Uterus (tissue), 4 donors: ENCODE data around the gene KIF26A. TPM values are rescaled to one million over a fixed set of nuclear protein-coding genes. Genes with fewer than 3 reads are reported as not detected.

Experiments
- DNase-seq, 2 donors: peaks; one replicate each; pipeline ENCODE4 v3.0.0-alpha.2; 2019 to 2020
- H3K27ac ChIP-seq, 2 donors: fragments of 200-600 bp; sonication (generic); 1 replicate in 1 of 2; 2 replicates in 1 of 2; pipeline ENCODE4 v1.5.1; 2016 to 2018
- H3K27me3 ChIP-seq, 2 donors: fragments of 200-600 bp; sonication (generic); one replicate each; pipeline ENCODE4 v1.5.1; 2018 to 2019; ENCODE audit warnings: control low read depth in 1 of 2
- H3K36me3 ChIP-seq, 2 donors: fragments of 200-600 bp; sonication (generic); one replicate each; pipeline ENCODE4 v1.5.1; 2019; ENCODE audit warnings: control low read depth in 1 of 2
- H3K4me1 ChIP-seq, 2 donors: fragments of 200-600 bp; sonication (generic); one replicate each; pipeline ENCODE4 v1.5.1; 2018 to 2019; ENCODE audit warnings: control low read depth in 1 of 2
- H3K4me3 ChIP-seq, 2 donors: fragments of 200-600 bp; sonication (generic); 1 replicate in 1 of 2; 2 replicates in 1 of 2; pipeline ENCODE4 v1.5.1; 2018 to 2019; ENCODE audit warnings: mild to moderate bottlenecking in 1 of 2
- H3K9me3 ChIP-seq, 2 donors: fragments of 200-600 bp; sonication (generic); one replicate each; pipeline ENCODE4 v1.5.1; 2019; ENCODE audit warnings: control low read depth in 1 of 2
- CTCF ChIP-seq, 4 experiments: fragments of 200-600 bp in 2 of 4; fragments of 450-650 bp in 2 of 4; sonication (generic) in 2 of 4; IDR thresholded peaks; one replicate each; pipeline ENCODE4 v1.5.1; 2016 to 2019; ENCODE audit warnings: antibody characterized with exemption in 4 of 4, mild to moderate bottlenecking in 2 of 4, moderate library complexity in 1 of 4
- POLR2A ChIP-seq, 2 donors: fragments of 450-650 bp; IDR thresholded peaks; one replicate each; pipeline ENCODE4 v1.6.1; 2016; ENCODE audit warnings: antibody characterized with exemption in 2 of 2, mild to moderate bottlenecking in 1 of 2, moderate library complexity in 1 of 2
- intact Hi-C: fragments of 100-400 bp; cut with DNase I; formaldehyde crosslinking; loops from one replicate; pipeline ENCODE4 v1.15.1; 2023; ENCODE audit warnings: low total_unique reads
- total RNA-seq, 4 donors: library from RNA; depleted of rRNA in 3 of 4; stranded (reverse); fragments of >200 nt in 3 of 4; gene quantifications; one replicate each; pipeline versions ENCODE4 v1.1.0 to v1.2.4, GENCODE V29; 2014 to 2023
- donor health status: DM: yes; HTN: yes; CAD: no.

KIF26A gene
- total RNA-seq, 4 donors from 2014 or later = 4.1 to 10.5 (median 7.5) TPM

- no peaks in the 10 kb centered on the region for H3K36me3 ChIP-seq
- H3K27me3 ChIP-seq = no peaks in the 10 kb centered on the region
- no peak for DNase-seq
- H3K4me3 ChIP-seq = no peak overlapping the region
- H3K9me3 ChIP-seq = no peaks in the 10 kb centered on the region
- H3K27ac ChIP-seq = no peak overlapping the region
- intact Hi-C loops = no loop called here
- TF ChIP-seq POLR2A (IDR thresholded peaks at IDR 0.05) (no peak), CTCF (IDR thresholded peaks at IDR 0.05) (no peak)
- H3K4me1 ChIP-seq = no peaks in the 10 kb centered on the region
These were observed 75.1 kb downstream of the KIF26A start for GRCh38 chr14:104213301-104214034.

GRCh38 chr14:104214431-104215218 lies 76.2 kb downstream of the KIF26A start:
- no peaks in the 10 kb centered on the region for H3K36me3 ChIP-seq

GRCh38 chr14:104215706-104216334 lies 77.4 kb downstream of the KIF26A start:
- Histone ChIP-seq H3K4me1 (no peaks in the 10 kb centered on the region), H3K9me3 (no peaks in the 10 kb centered on the region), H3K36me3 (no peaks in the 10 kb centered on the region), H3K27ac (no peak overlapping the region), H3K4me3 (no peak overlapping the region), H3K27me3 (no peaks in the 10 kb centered on the region)
- intact Hi-C loops = no loop called here
- TF ChIP-seq POLR2A (IDR thresholded peaks at IDR 0.05) (no peak), CTCF (IDR thresholded peaks at IDR 0.05) (no peak)
- no peak for DNase-seq

More at GRCh38 chr14:104214431-104215218, 76.2 kb downstream of the KIF26A start:
- no peak for TF ChIP-seq CTCF (IDR thresholded peaks at IDR 0.05)
- H3K27me3 ChIP-seq = no peaks in the 10 kb centered on the region
- H3K4me1 ChIP-seq = no peaks in the 10 kb centered on the region
- no peak overlapping the region for H3K4me3 ChIP-seq
- H3K27ac ChIP-seq = no peak overlapping the region
- DNase-seq = no peak
- H3K9me3 ChIP-seq = no peaks in the 10 kb centered on the region
- intact Hi-C loops = no loop called here

- Histone ChIP-seq H3K9me3 (no peaks in the 10 kb centered on the region), H3K27ac (no peak overlapping the region), H3K27me3 (no peaks in the 10 kb centered on the region), H3K4me3 (no peak overlapping the region), H3K4me1 (no peaks in the 10 kb centered on the region), H3K36me3 (no peaks in the 10 kb centered on the region)
- DNase-seq = no peak
- intact Hi-C loops = no loop called here
- no peak for TF ChIP-seq POLR2A (IDR thresholded peaks at IDR 0.05)
- TF ChIP-seq CTCF (IDR thresholded peaks at IDR 0.05) = no peak
These were observed 78.1 kb downstream of the KIF26A start for GRCh38 chr14:104216457-104216856.
